Brain microvascular endothelial cell (primary cell): ENCODE data around the gene FYCO1.

Source experiments
- DNase-seq: peaks from one replicate; pipeline ENCODE4 v3.0.0-alpha.2; 2020
- H3K27ac ChIP-seq: fragments of 250-450 bp; sonication (Bioruptor Pico); 2 replicates; pipeline ENCODE4 v1.5.1; 2020; ENCODE audit warnings: mild to moderate bottlenecking, moderate library complexity
- H3K27me3 ChIP-seq: fragments of 250-450 bp; sonication (Bioruptor Pico); replicated peaks from 2 replicates; pipeline ENCODE4 v1.5.1; 2020; ENCODE audit warnings: mild to moderate bottlenecking
- H3K36me3 ChIP-seq: fragments of 250-450 bp; sonication (Bioruptor Pico); replicated peaks from 2 replicates; pipeline ENCODE4 v1.5.1; 2020; ENCODE audit warnings: mild to moderate bottlenecking
- H3K4me3 ChIP-seq: 2 replicates; pipeline ENCODE4 v1.5.1; 2011; ENCODE audit warnings: low read depth, mild to moderate bottlenecking, control low read depth, low read length, moderate library complexity
- in situ Hi-C: cut with HindIII; loops from 2 replicates; pipeline ENCODE4 v1.10.0; 2017; ENCODE audit warnings: low sequenced_read_pairs, low pct_ligation_motif_present
- TF ChIP-seq, protein P1 (sequence below): IDR thresholded peaks from 2 replicates; pipeline ENCODE4 v1.5.1; 2011; ENCODE audit warnings: low read depth, mild to moderate bottlenecking, moderate library complexity, low read length, control low read depth, inconsistent platforms; ENCODE audit errors: missing control alignments

FYCO1 gene

DNA sequence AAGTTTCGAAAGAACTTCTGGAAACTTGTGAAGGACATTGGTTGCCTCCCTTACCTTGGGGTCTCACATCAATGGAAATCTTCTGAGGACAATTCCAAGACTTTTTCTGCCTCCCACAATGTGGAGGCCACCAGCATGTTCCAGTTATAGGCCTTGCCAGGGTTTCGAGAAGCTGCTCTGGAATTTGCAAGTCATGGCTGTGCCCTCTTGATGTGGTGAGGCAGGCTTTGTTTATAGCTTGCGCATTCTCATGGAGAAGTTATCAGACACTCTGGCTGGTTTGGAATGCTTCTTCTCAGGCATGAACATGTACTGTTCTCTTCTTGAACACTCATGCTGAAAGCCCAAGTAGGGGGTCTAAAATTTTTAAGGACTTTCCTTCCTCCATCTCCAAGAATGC lies 48.3 kb downstream of the FYCO1 start:
- DNase-seq, result no peak
- Histone ChIP-seq H3K4me3 (no peak overlapping the region), H3K36me3 (peaks cover 22% of the 10 kb centered on the region), H3K27me3 (no peaks in the 10 kb centered on the region), H3K27ac (no peak overlapping the region)
- in situ Hi-C loops, result no loop called here
- TF ChIP-seq, protein P1, sequence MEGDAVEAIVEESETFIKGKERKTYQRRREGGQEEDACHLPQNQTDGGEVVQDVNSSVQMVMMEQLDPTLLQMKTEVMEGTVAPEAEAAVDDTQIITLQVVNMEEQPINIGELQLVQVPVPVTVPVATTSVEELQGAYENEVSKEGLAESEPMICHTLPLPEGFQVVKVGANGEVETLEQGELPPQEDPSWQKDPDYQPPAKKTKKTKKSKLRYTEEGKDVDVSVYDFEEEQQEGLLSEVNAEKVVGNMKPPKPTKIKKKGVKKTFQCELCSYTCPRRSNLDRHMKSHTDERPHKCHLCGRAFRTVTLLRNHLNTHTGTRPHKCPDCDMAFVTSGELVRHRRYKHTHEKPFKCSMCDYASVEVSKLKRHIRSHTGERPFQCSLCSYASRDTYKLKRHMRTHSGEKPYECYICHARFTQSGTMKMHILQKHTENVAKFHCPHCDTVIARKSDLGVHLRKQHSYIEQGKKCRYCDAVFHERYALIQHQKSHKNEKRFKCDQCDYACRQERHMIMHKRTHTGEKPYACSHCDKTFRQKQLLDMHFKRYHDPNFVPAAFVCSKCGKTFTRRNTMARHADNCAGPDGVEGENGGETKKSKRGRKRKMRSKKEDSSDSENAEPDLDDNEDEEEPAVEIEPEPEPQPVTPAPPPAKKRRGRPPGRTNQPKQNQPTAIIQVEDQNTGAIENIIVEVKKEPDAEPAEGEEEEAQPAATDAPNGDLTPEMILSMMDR, result no peak

DNA sequence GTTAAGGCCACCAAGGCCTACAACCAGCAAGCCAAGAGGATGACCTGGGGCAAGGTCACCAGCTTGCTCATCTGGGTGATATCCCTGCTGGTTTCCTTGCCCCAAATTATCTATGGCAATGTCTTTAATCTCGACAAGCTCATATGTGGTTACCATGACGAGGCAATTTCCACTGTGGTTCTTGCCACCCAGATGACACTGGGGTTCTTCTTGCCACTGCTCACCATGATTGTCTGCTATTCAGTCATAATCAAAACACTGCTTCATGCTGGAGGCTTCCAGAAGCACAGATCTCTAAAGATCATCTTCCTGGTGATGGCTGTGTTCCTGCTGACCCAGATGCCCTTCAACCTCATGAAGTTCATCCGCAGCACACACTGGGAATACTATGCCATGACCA lies 48.7 kb downstream of the FYCO1 start:
- no peaks in the 10 kb centered on the region for H3K27me3 ChIP-seq
- DNase-seq, result no peak
- no peak overlapping the region for H3K4me3 ChIP-seq
- no peak overlapping the region for H3K27ac ChIP-seq
- TF ChIP-seq, protein P1, result no peak
- peaks cover 19% of the 10 kb centered on the region for H3K36me3 ChIP-seq
- in situ Hi-C loops, result no loop called here

DNA sequence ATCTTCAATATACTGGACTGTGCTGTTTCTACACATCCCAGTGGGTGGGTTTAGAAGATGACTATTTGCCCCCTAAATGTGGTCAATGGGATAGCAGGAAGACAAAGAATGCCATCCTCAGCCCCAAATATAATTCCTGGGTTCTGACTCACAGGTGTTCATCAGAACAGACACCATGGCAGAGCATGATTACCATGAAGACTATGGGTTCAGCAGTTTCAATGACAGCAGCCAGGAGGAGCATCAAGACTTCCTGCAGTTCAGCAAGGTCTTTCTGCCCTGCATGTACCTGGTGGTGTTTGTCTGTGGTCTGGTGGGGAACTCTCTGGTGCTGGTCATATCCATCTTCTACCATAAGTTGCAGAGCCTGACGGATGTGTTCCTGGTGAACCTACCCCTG lies 49.3 kb downstream of the FYCO1 start:
- TF ChIP-seq, protein P1, result peak; percentile 18
- in situ Hi-C loops, result no loop called here
- H3K27me3 ChIP-seq, result no peaks in the 10 kb centered on the region
- no peak overlapping the region for H3K4me3 ChIP-seq
- DNase-seq, result no peak
- H3K27ac ChIP-seq, result no peak overlapping the region
- peaks cover 14% of the 10 kb centered on the region for H3K36me3 ChIP-seq

DNA sequence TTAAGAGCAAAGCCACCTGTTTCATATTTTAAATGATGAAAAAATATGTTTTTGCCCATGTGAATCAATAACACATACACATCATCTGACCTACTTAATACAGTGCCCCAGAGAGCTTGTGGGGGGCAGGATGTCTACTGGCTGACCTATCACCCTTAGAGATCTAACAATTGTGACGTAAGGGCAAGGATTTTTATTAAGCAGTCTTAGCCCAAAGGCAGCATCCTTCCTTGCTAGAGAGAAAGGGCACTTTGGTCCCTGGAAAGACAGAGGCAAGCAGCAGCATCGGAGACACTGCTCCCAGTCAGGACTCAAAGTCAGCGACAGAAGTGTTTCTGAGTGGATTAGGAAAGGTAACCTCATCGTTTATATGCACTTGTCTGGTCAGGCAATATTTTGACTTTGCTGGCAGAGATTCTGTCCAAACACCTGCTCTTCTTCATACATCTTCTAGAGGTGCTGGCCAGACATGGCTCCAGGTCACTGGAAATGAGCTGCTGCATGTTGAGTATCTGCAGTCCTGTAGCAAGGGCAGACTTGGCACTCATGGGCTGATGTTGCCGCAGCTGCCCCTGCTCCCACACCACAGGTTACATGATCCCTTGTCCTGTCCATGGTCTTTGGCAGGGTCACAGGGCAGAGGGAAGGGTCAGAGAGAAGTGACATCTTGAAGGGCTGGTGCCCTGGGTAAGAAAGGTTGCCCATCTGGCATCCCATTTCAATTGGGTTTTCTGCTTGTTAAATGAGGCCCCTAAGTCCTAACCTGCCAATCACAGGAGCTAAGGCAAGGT lies 50.6 kb downstream of the FYCO1 start:
- Histone ChIP-seq H3K36me3 (peaks cover 10% of the 10 kb centered on the region), H3K27me3 (no peaks in the 10 kb centered on the region), H3K27ac (no peak overlapping the region), H3K4me3 (no peak overlapping the region)
- DNase-seq, result no peak
- TF ChIP-seq, protein P1, result no peak
- in situ Hi-C loops, result no loop called here

DNA sequence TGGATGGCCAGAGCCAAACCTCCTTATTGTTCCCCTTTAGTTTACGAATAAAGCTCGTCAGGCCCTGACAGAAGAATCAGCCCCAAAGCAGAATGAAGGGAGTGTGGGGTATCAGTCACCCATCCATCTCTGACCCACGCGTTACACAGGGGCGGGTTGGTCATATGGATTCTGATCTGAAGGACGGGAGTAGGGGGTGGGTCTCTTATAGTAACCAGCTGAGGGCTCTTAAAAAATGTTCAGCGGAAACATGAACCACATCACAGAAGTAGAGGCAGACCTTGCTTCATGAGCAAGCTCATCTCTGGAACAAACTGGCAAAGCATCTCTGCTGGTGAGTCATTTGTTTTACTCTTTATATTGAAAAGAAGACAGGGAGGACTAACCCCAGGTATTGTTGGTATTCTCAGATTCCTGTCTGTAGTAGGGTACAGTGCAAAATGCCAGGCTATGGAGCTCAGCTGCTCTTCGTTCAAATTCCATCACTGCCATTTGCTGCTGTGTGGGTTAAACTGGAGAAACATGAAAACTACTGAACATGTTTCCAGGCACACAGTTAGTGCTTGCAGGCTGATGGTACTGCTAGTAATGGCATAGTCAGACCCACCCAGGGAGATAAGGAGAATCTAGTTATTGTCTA lies 52.3 kb downstream of the FYCO1 start, which contains the start of gene CXCR6:
CXCR6 (plus strand) TSS at position 258 of the 640 bp plus-strand sequence. CDS start 3,018 bp downstream, outside the sequence.
- peaks cover 6% of the 10 kb centered on the region for H3K36me3 ChIP-seq
- in situ Hi-C loops, result no loop called here
- no peak within 1 kb of the TSS for H3K27ac ChIP-seq
- no peak within 1 kb of the TSS for H3K4me3 ChIP-seq
- DNase-seq, result no peak
- H3K27me3 ChIP-seq, result no peaks in the 10 kb centered on the region
- TF ChIP-seq, protein P1, result no peak
